Kidney epithelial cell (primary cell): ENCODE results near the gene CHP1. TPM values are rescaled to one million over a fixed set of nuclear protein-coding genes. Genes with fewer than 3 reads are reported as not detected.
"Not testable (repeated sequence)": the region's sequence is repeated elsewhere in the genome, so short reads cannot be mapped to it uniquely, and the experiment has no call there.

Source experiments
- DNase-seq: peaks from one replicate; pipeline ENCODE4 v3.0.0-alpha.2; 2010; ENCODE audit warnings: low read depth
- H3K27me3 ChIP-seq: 2 replicates; pipeline ENCODE4 v1.6.0; 2011; ENCODE audit warnings: low read length; ENCODE audit not compliant: control insufficient read depth, insufficient read depth
- H3K36me3 ChIP-seq: 2 replicates; pipeline ENCODE4 v1.5.1; 2011; ENCODE audit warnings: low read length; ENCODE audit not compliant: control insufficient read depth, insufficient read depth
- H3K4me3 ChIP-seq: 2 replicates; pipeline ENCODE4 v1.5.1; 2011; ENCODE audit warnings: low read depth, mild to moderate bottlenecking, control low read depth, low read length
- CTCF ChIP-seq: IDR thresholded peaks from 2 replicates; pipeline ENCODE4 v1.5.1; 2011; ENCODE audit warnings: mild to moderate bottlenecking, moderate library complexity, low read length, control low read depth, inconsistent platforms; ENCODE audit not compliant: insufficient read depth, poor library complexity, severe bottlenecking
- total RNA-seq: library from RNA; depleted of rRNA; stranded (reverse); fragments of >200 nt; gene quantifications from 2 replicates; pipeline ENCODE4 v1.2.3, GENCODE V29; 2015

Gene CHP1
- total RNA-seq, 1 donor from 2014 or later = 127 TPM

GRCh38 chr15:41241221-41241964 is 10.3 kb downstream of the CHP1 start:
- no peak for TF ChIP-seq CTCF
- Histone ChIP-seq H3K4me3 (no peak overlapping the region), H3K36me3 (no peaks in the 10 kb centered on the region), H3K27me3 (no peaks in the 10 kb centered on the region)
- DNase-seq = no peak

GRCh38 chr15:41250745-41251144 is 19.7 kb downstream of the CHP1 start:
- H3K36me3 ChIP-seq, DNase-seq, H3K27me3 ChIP-seq, H3K4me3 ChIP-seq: not testable (repeated sequence)

GRCh38 chr15:41251411-41251810 is 20.3 kb downstream of the CHP1 start:
- Histone ChIP-seq H3K36me3 (no peaks in the 10 kb centered on the region), H3K4me3 (no peak overlapping the region), H3K27me3 (no peaks in the 10 kb centered on the region)
- TF ChIP-seq CTCF = no peak
- no peak for DNase-seq

GRCh38 chr15:41254560-41254959 is 23.5 kb downstream of the CHP1 start:
- Histone ChIP-seq H3K27me3 (no peaks in the 10 kb centered on the region), H3K4me3 (no peak overlapping the region), H3K36me3 (no peaks in the 10 kb centered on the region)
- TF ChIP-seq CTCF = no peak
- no peak for DNase-seq

- no peak for DNase-seq
- Histone ChIP-seq H3K36me3 (no peaks in the 10 kb centered on the region), H3K4me3 (no peak overlapping the region), H3K27me3 (no peaks in the 10 kb centered on the region)
- no peak for TF ChIP-seq CTCF
Observed at GRCh38 chr15:41256103-41256502, 25.0 kb downstream of the CHP1 start.

GRCh38 chr15:41256577-41257038 is 25.5 kb downstream of the CHP1 start:
- no peak for TF ChIP-seq CTCF
- DNase-seq = no peak
- H3K36me3 ChIP-seq = no peaks in the 10 kb centered on the region
- H3K4me3 ChIP-seq = no peak overlapping the region
- no peaks in the 10 kb centered on the region for H3K27me3 ChIP-seq
